HEK293T (cell line): ENCODE results near the gene ACOT7.

Experiments used
- BHLHE40 ChIP-seq: fragments of 450-650 bp; IDR thresholded peaks from 2 replicates; pipeline ENCODE4 v1.6.1; 2016; ENCODE audit warnings: mild to moderate bottlenecking, moderate library complexity, borderline replicate concordance
- ELF4 ChIP-seq: fragments of 450-650 bp; IDR thresholded peaks from 2 replicates; pipeline ENCODE4 v1.6.1; 2017; ENCODE audit warnings: antibody characterized with exemption
- FOXA1 ChIP-seq: fragments of 450-650 bp; IDR thresholded peaks from 2 replicates; pipeline ENCODE4 v1.6.1; 2016; ENCODE audit warnings: mild to moderate bottlenecking
- FOXK2 ChIP-seq: fragments of 450-650 bp; IDR thresholded peaks from 2 replicates; pipeline ENCODE4 v1.6.1; 2016; ENCODE audit warnings: mild to moderate bottlenecking
- FOXM1 ChIP-seq: fragments of 450-650 bp; IDR thresholded peaks from 2 replicates; pipeline ENCODE4 v1.6.1; 2017; ENCODE audit warnings: mild to moderate bottlenecking, borderline replicate concordance
- HDGF ChIP-seq: fragments of 450-650 bp; IDR thresholded peaks from 2 replicates; pipeline ENCODE4 v1.6.1; 2017; ENCODE audit warnings: antibody characterized with exemption, borderline replicate concordance
- LEF1 ChIP-seq: fragments of 450-650 bp; IDR thresholded peaks from 2 replicates; pipeline ENCODE4 v1.6.1; 2017; ENCODE audit warnings: mild to moderate bottlenecking, borderline replicate concordance
- NFRKB ChIP-seq: fragments of 450-650 bp; IDR thresholded peaks from 2 replicates; pipeline ENCODE4 v1.6.1; 2016; ENCODE audit warnings: mild to moderate bottlenecking, moderate library complexity
- PKNOX1 ChIP-seq: fragments of 450-650 bp; IDR thresholded peaks from 2 replicates; pipeline ENCODE4 v1.6.1; 2016
- SP1 ChIP-seq: fragments of 450-650 bp; IDR thresholded peaks from 2 replicates; pipeline ENCODE4 v1.6.1; 2017
- SUZ12 ChIP-seq: fragments of 450-650 bp; IDR thresholded peaks from 2 replicates; pipeline ENCODE4 v1.6.1; 2016; ENCODE audit warnings: mild to moderate bottlenecking
- TARDBP ChIP-seq: fragments of 450-650 bp; IDR thresholded peaks from 2 replicates; pipeline ENCODE4 v1.6.1; 2016
- ZNF384 ChIP-seq: fragments of 450-650 bp; IDR thresholded peaks from 2 replicates; pipeline ENCODE4 v1.6.1; 2016

- no peak for TF ChIP-seq PKNOX1
- no peak for TF ChIP-seq FOXK2
- TF ChIP-seq ELF4 = no peak
- no peak for TF ChIP-seq BHLHE40
- no peak for TF ChIP-seq SUZ12
- TF ChIP-seq FOXA1 = no peak
- no peak for TF ChIP-seq FOXM1
- TF ChIP-seq HDGF = no peak
- TF ChIP-seq SP1 = no peak
- TF ChIP-seq NFRKB = no peak
- no peak for TF ChIP-seq TARDBP
- TF ChIP-seq LEF1 = no peak
- TF ChIP-seq ZNF384 = no peak
These were observed 7.9 kb downstream of the ACOT7 start for GRCh38 chr1:6385488-6386191.
